ENCODE measurements around the gene CCR7.
"Not testable (repeated sequence)": the region's sequence is repeated elsewhere in the genome, so short reads cannot be mapped to it uniquely, and the experiment has no call there.

CCR7 gene

DNA sequence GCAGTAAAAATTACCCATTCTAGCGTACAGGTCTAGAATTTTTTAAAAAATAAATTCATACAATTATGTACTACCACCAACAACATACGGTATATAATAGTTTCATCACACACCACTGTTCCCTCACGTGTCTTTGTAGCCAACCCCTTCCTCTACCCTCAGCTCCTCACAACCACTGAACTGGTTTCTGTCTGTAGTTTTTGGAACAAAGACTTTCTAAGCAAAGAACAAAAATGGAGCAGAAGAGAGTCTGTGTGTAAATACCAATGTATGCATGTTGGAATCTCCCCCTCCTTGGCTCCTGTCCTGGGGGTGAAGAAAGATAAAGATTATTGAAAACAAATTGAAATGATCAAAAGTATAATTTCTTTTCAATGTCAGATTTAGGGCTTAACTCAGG is 31.9 kb upstream of the CCR7 start:
- no peak for DNase-seq

DNA sequence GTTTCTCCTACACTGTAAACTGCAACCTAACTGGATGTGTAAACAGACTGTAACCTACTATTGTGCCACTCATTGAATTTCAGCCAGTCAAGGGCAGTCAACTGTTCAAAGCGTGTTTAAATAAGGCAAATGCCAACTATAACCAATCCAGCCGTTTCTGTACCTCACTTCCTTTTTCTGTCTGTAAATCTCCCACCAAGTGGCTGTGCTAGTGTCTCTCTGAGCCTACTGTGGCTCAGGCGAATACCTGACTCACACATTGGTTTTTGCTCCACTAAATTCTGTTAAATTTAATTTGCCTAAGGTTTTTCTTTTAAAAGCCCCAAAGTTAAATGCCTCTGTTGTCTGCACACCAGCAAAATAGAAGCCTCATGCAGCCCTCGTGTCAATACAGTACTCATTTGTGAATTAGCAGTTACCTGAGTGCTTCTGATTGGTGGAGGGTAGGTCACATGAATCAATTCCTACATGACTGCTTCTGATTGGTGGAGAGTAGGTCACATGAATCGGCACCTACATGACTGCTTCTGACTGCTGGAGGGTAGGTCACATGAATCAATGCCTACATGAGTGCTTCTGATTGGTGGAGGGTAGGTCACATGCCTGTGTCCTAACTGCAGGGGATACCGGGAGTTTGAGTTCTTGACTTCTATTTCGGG is 31.1 kb upstream of the CCR7 start:
- DNase-seq = no peak

DNA sequence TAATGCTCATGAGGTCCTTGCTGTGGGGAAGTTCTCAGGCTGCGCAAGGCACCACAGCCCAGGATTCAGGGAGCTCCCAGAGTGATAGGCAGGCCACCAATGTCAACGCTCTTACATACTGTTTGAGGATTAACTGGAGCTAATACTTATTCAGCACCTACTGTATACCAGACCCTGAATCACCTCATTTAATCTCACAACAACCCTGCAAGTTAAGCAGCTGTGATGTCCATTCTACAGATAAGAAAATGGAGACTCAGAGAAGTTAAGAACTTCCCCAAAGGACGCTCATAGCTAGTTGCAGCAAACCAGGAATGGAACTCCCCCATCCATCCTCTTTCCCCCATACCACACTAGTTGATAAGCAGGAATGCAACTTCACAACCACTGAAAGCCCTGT is 25.5 kb upstream of the CCR7 start:
- no peak for DNase-seq

DNA sequence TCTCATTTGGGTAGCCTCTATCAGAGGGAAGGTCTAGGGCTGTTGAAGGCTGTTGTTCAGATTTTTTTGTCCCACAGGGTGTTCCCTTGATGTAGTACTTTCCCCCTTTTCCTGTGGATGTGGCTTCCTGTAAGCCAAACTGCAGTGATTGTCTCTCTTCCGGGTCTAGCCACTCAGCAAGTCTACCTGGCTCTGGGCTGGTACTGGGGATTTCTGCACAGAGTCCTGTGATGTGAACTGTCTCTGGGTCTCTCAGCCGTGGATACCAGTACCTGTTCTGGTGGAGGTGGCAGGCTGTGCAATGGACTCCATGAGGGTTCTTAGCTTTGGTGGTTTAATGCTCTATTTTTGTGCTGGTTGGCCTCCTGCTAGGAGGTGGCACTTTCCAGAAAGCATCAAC is 23.3 kb upstream of the CCR7 start:
- no peak for DNase-seq

DNA sequence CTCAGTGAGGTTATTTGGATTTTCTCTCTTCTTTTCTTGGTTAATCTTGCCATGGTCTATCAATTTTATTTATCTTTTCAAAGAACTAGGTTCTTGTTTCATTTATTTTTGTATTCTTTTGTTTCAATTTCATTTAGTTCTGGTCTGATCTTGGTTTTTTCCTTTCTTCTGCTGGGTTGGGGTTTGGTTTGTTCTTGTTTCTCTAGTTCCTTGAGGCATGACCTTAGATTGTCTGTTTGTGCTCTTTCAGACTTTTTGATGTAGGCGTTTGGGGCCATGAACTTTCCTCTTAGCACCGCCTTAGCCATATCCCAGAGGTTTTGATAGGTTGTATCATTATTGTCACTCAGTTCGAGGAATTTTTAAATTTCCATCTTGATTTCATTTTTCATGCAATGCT is 21.0 kb upstream of the CCR7 start:
- DNase-seq = not testable (repeated sequence)

DNA sequence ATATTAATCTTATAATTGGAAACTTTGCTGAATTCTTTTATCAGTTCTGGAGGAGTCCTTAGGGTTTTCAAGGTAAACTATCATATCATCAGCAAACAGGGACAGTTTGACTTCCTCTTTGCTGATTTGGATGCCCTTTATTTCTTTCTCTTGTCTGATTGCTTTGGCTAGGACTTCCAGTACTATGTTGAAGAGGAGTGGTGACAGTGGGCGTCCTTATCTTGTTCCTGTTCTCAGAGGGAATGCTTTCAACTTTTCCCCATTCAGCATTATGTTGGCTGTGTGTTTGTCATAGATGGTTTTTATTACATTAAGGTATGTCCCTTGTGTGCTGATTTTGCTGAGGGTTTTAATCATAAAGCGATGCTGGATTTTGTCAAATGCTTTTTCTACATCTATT is 19.7 kb upstream of the CCR7 start:
- not testable (repeated sequence) for DNase-seq

DNA sequence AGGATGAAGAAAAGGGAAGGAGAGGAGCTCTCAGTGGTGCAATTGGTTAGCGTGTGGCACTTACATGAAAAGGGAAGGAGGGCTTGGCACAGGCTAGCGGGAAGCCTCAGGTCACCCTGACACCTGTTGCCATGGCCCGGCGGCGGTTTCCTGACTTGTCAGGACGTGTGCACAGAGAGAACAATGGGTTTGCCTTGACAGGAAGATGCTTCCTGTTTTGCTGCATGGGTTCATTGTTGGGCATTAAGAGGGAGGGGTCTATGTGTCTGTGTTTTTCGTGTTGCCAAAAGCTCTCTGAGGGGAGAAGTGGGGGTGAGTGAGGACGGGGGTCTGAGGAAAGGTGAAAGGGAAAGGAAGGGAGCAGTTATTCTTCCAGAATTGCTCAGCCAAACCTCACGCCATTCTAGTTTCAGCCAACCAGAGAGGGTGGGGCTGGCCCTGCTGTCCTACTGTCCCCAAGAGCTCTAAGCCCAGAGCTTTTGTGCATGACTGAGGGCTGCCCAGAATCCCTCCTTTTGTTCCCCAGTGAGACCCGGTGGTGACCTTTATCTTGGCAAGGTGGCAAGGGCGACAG is 17.1 kb upstream of the CCR7 start:
- DNase-seq = no peak

DNA sequence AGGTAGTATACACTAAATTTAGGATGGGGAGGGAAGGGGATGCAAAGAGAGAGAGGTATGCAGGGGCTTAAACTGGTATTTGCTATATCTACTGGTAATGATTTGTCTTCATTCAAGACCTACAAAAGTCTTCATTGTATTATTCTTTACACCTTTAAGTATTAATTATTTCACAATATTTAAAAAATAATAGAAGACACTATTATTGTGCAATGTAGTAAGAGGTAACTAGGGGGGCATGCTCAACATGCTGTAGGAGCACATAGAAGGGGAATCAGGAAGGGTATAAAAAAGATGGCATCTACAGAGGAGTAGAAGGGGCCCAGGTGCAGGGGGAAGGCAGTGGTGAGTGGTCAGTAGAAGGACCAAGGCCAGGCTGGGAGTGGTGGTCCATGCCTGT is 14.9 kb upstream of the CCR7 start:
- DNase-seq = no peak

DNA sequence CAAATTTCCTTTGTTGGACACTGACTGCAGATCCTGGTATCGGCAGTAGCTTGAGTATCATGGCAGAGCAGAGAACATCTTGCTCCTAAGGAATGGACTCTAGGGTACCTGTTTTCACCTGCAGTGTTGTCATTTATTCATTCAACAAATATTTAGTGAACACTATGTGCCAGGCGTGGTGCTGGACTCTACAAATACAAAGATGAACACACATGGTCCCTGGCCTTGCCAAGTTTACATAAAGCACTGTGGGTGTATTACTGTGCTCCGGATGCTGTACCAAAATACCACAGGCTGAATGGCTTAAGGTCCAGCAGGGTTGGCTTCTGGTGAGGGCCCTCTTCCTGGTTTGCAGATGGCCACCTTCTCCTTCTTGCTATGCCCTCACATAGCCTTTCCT is 14.2 kb upstream of the CCR7 start:
- DNase-seq = no peak

DNA sequence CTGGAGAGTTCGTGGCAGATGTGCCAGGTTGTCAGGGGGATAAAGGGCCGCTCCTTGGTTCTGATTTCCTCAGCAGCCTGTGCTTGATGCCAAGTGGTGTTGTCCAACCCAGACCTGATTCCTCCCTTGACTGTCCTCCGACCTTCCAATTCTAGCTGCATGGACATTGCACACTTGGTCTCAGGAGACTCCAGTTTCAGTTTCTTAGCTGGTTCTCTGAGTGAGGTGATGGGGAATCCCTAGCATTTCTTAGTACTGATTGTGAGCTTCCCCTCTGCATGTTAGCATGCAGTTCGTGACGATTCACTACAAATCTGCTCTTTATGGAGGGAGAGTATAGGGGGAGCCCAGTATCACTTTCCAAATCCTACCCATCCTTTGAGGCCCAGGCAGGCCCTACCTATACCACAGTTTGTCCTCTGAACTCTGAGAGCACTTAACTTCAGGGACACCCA is 12.4 kb upstream of the CCR7 start:
- DNase-seq = no peak

DNA sequence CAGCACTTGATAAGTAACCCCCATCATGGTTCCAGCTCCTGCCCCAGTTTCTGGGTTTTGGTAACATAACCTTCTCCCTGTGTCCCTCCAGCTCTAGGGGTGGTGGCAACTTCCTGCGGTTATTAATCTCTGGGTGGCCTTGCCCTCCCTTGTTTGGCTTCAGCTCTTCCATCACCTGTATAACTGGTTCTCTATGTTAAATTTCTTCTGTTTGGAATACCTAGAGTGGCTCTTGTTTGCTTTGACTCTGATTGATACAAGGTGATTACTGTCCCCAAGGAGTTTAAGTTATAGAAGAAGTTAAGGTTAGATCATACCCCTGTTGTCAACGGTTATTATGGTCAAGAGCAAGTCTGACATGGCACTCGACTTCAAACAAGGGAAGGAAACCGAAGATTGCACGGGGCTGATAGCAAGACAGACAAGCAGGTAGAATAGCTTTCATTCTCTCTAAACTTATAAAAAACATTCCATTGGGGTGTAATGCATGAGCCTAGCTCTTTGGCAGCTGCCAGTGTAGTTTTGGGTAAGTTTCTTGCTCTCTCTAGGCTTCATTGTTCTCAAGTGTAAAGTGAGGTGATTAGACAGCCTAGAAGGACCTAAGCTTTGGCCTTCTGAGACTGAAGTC is 11.0 kb upstream of the CCR7 start:
- no peak for DNase-seq

DNA sequence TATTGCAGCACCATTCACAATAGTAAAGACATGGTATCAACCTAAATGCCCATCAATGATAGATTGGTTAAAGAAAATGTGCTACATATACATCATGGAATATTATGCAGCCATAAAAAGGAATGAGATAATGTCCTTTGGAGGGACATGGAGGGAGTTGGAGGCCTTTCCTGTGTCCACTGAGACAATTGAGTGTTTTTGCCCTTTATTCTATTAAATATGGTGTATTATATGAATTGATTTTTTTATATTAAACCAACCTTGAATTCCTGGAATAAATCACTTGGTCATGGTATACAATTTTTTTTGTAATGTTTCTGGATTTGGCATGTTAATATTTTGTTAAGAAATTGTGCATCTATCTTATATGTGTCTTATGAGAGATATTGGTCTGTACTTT is 9.0 kb upstream of the CCR7 start:
- no peak for DNase-seq

DNA sequence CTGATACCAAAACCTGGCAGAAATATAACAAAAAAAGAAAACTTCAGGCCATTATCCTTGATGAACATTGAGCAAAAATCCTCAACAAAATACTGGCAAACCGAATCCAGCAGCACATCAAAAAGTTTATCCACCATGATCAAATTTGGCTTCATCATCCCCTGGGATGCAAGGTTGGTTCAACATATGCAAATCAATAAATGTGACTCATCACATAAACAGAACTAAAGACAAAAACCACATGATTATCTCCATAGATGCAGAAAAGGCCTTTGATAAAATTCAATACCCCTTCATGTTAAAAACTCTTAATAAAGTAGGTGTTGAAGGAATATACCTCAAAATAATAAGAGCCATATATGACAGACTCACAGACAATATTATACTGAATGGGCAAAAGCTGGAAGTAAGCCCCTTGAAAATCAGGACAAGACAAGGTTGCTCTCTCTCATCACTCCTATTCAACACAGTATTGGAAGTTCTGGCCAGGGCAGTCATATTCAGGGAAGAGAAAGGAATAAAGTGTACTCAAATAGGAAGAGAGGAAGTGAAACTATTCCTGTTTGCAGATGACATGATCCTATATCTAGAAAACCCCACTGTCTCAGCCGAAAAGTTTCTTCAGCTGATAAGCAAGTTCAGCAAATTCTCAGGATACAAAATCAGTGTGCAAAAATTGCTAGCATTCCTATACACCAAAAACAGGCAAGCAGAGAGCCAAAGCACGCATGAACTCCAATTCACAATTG is 7.1 kb upstream of the CCR7 start:
- not testable (repeated sequence) for DNase-seq

DNA sequence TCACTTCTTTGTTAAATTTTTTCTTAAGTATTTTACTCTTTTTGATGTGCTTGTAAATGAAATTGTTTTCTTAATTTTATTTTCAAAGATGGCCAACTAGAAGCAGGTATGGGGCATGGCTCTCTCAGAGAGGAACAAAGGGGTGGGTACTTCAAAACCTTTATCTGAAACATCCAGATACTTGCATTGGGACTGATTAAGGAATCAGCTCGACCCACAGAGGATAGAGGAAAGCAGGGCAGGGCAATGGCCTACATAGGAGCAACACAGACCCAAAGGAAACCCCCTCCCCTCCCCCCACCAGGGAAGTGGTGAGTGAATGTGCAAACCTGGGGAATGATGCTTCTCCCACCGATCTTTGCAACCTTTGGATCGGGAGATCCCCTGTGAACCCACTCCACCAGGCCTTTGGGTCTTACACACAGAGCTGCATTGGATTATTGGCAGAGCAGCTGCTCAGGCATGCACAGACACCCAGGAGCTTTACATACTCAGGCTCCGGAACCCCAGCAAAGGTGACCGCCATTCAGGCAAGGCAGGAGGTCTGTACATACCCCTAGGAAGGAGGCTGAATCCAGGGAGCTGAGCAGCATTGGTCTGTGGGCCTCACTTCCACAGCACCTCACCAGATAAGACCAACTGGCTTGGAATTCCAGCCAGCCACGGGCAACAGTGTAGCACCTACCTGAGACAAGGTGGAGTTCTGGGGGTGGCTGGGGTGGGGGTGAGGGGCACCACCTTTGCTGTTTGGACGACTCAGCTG is 3.0 kb upstream of the CCR7 start:
- no peak for DNase-seq

DNA sequence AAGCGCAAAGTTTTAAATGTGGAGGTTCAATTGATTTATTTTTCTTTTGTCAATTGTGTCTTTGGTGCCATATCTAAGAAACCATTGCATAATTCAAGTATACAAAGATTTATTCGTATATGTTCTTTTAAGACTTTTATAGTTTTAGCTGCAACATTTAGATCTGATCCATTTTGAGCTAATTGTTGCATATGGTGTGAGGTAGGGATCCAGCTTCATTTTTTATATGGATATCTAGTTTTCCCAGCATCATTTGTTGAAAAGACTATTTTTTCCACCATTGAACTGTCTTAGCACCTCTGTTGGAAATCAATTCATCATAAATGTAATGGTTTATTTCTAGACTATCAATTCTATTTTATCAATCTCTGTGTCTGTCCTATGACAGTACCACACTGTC is 2.1 kb upstream of the CCR7 start:
- DNase-seq = no peak

DNA sequence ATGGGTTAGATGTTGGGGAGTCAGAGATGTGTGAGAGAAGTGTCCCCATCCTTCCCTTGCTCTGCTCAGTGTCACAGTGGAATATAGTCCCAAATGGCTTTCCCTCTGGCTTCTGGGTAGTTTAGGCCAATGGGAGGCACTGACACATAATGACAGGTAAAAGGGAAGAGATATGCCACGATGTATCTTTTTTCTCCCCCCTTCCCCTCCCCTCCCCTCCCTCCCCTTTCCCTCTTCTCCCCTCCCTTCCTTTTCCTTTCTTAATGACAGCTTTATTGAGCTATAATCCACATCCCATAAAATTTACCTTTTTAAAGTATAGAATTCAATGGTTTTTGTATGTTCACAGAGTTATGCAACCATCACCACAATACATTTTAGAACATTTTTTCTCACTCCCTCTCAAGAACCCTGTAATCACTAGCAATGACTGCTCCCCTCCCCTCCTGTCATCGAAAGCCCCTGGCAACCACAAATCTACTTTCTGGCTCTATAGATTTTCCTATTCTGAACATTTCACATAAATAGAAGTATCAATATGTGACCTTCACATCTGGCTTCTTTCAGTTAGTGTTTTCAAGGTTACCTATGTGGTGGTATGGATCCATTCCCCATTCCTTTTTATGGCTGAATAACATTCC is 617 bp upstream of the CCR7 start:
- no peak for DNase-seq

DNA sequence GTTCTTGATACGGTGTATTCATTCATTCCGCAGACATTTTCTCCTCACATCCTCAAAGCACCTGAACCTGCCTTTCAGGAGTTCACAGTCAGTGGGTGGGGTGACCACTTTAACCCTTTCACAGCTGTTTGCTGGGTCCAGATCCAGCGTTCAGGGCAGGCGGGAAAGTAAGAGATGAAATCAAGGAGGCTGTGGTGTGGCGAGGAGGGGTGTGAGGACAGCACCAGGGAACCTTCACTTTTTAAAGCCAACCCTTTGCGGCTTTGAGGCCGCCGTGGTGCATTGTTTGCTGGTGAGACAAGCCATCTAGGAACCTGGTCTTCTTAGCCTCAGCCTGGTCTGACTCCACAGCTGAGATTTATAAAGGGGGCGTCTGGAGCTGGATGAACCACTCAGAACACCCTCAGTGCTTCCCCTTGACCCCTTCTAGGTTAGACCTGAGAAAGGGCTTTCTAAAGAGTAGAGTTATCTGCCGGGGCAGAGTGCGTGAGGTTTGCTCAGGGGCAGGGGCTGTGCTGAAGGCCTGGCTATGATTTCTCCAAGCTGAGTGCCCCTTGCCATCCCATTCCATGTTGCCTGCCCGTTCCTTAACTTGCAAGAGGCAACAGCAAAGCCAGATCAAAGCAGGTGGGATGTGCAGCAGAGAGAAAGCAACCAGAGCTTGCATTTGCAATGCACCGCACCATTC is 933 bp downstream of the CCR7 start:
- no peak for DNase-seq

DNA sequence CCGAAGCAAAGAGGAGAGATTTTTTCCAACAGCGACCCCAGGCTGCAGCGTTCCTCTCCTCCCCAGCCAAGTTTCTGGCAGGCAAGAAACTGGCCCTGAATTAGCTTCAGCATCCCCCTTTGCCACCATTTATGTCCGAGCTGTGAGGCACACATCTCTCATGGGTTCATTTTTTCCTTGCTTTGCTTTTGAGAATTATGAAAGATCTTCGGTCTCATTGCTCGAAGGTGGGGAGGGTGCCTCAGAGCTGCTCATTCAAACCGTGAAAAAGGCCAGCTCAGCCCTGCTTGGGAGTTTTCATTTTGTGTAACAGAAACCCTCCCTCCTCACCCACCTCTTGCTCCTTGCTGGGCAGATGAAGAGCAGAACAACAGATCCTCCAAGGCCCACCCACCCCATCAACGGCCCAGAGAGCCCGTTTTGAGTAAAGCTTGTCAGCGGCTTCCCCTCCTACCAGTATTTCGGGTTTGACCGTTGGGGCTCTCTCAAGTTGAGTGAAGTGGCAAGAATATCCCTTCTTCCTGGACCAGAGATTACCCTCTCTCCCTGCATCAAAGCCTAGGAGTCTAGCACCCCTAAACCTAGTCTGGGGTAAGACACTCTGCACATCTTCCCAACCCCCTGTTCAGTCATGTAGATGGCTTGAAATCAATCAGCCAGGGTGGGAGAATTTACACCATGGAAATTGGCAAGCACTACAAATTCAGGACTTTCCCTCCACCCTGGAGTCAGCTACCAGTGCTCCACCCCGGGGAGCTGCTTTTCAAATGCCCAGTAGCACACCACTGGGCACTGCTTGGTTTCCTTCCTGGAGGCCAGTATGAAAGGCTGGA is 1.8 kb downstream of the CCR7 start:
- no peak for DNase-seq

DNA sequence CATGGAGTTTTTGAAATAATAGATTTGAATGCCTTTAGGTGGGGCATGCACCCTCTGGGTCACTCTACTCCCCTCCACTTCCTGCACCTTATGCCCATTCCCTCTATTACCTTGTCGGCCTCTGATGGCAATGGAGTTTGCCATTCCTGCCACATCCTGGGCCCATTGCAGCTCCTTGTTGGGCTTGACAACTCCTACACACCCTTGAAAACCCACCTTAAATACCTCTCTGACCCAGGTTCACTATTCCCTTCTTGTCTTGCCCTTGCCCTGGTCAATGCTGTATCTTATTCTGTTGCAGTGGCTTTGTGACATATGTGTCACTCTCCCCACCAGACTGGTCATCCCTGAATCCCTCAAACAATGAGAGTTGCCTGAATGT is 2.4 kb downstream of the CCR7 start:
- no peak for DNase-seq

DNA sequence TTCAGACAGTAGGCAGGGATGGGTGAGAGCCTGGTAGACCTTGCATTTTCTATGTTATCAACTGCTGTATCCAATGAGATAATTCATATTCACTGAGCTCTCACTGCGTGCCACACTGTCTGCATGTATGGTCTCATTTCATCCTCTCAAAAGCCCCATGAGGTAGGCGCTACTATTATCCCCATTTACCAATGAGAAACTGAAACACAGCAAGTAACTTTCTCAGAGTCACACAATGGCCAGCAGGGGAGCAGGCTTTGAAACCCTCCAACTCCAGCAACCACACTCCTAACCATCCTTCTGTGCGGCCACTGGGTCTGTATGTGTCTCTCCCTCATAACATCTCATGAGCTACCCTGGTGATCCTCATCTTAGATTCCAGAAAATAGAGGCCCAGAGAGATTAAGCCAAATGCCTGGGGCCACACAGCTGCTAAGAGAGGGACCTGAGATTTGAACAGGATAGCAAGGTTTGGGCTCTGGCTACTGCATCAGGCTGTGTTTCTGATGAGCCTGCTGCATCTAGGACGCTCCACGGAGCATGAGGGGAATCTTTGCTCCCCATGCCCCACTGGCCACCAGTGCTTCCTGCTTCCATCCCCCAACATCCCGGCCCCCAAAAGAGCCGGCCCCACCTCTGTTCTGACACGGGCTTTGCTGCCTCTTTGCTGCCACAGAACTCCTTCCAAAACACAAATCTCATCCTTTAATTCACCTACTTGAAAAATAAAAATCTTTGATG is 3.2 kb downstream of the CCR7 start:
- no peak for DNase-seq
